GM12865 (cell line): ENCODE data around the gene SHC4.

ENCODE experiments used
- DNase-seq: peaks from one replicate; pipeline ENCODE4 v3.0.0; 2010; ENCODE audit warnings: low read depth
- H3K4me3 ChIP-seq: 2 replicates; pipeline ENCODE4 v1.5.1; 2011; ENCODE audit warnings: mild to moderate bottlenecking, low read depth, low read length, control low read depth
- TF ChIP-seq, protein P1 (sequence below): IDR thresholded peaks from 2 replicates; pipeline ENCODE4 v1.5.1; 2011; ENCODE audit warnings: low read length, control low read depth, low read depth, inconsistent platforms; ENCODE audit not compliant: insufficient read depth; ENCODE audit errors: missing control alignments

SHC4 gene

DNA sequence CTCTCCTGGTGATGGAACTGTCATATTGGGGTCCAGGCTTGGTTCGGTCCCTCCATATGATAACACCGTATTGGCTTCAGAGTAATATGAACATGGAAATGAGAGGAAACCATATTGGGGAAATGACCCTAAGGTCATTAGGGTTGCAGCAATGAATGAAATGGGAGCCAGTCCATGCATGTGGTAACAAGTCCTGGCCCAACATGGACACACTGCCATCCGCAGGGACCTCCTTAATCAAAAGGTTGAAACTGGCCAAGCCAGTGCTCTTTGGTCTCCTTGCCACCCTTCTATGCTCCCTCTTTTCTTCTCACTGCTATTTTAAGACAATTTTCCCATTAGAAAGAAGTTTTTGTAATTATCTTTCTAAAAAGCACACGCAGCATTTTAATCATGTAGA lies 8.3 kb downstream of the SHC4 start:
- TF ChIP-seq, protein P1, sequence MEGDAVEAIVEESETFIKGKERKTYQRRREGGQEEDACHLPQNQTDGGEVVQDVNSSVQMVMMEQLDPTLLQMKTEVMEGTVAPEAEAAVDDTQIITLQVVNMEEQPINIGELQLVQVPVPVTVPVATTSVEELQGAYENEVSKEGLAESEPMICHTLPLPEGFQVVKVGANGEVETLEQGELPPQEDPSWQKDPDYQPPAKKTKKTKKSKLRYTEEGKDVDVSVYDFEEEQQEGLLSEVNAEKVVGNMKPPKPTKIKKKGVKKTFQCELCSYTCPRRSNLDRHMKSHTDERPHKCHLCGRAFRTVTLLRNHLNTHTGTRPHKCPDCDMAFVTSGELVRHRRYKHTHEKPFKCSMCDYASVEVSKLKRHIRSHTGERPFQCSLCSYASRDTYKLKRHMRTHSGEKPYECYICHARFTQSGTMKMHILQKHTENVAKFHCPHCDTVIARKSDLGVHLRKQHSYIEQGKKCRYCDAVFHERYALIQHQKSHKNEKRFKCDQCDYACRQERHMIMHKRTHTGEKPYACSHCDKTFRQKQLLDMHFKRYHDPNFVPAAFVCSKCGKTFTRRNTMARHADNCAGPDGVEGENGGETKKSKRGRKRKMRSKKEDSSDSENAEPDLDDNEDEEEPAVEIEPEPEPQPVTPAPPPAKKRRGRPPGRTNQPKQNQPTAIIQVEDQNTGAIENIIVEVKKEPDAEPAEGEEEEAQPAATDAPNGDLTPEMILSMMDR = no peak
- H3K4me3 ChIP-seq = no peak overlapping the region
- no peak for DNase-seq

GRCh38 chr15:48954538-48954937 lies 9.2 kb downstream of the SHC4 start:
- no peak overlapping the region for H3K4me3 ChIP-seq
- DNase-seq = no peak
- TF ChIP-seq, protein P1 = no peak

- H3K4me3 ChIP-seq = no peak overlapping the region
- DNase-seq = no peak
- TF ChIP-seq, protein P1 = no peak
Measured at GRCh38 chr15:48946840-48947187, 16.9 kb downstream of the SHC4 start.

DNA sequence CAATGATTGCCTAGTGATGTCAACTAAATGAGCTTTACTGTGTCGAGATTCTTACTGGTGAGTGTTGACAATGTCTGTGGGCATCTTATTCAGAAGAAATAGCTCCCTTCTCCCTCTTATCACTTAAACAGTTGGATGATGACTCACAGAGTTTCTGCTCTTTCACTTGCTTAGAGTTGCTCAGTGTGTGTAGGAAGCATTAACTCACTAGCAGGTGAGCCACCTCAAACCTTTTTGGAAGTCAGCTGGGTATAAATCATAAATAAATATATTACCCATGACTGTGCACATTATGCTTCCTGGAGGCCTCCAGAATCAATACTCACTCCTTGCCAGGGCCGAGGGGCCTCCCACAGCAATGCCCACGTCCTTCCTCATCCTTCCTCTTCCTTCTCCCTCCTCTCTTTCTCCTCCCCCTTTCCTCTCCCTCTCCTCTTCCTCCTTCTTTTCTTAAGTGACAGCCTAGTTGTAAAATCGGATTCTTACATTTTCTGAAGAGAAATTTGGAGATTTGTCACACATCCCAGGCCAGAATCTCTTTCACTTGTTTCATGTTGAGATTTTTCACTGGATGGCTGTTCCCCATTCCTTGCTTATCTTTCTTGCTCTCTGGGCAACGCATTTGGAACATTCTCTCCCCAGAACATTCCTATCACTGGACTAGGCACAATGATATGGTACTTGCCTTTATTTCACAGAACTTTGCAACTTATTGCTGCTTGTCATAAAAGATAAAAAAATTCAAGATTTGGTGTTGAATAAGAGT lies 17.5 kb downstream of the SHC4 start:
- TF ChIP-seq, protein P1 = no peak
- no peak for DNase-seq
- H3K4me3 ChIP-seq = no peak overlapping the region

GRCh38 chr15:48945386-48945785 lies 18.3 kb downstream of the SHC4 start:
- no peak overlapping the region for H3K4me3 ChIP-seq
- TF ChIP-seq, protein P1 = no peak
- no peak for DNase-seq

GRCh38 chr15:48941904-48942303 lies 21.8 kb downstream of the SHC4 start:
- H3K4me3 ChIP-seq = no peak overlapping the region
- DNase-seq = no peak
- TF ChIP-seq, protein P1 = no peak

- DNase-seq = peak; percentile 85
- H3K4me3 ChIP-seq = no peak overlapping the region
- TF ChIP-seq, protein P1 = no peak
Measured at GRCh38 chr15:48940508-48940907, 23.2 kb downstream of the SHC4 start.
